ENCODE results near the gene TRPV4.

- TF ChIP-seq, protein P1, sequence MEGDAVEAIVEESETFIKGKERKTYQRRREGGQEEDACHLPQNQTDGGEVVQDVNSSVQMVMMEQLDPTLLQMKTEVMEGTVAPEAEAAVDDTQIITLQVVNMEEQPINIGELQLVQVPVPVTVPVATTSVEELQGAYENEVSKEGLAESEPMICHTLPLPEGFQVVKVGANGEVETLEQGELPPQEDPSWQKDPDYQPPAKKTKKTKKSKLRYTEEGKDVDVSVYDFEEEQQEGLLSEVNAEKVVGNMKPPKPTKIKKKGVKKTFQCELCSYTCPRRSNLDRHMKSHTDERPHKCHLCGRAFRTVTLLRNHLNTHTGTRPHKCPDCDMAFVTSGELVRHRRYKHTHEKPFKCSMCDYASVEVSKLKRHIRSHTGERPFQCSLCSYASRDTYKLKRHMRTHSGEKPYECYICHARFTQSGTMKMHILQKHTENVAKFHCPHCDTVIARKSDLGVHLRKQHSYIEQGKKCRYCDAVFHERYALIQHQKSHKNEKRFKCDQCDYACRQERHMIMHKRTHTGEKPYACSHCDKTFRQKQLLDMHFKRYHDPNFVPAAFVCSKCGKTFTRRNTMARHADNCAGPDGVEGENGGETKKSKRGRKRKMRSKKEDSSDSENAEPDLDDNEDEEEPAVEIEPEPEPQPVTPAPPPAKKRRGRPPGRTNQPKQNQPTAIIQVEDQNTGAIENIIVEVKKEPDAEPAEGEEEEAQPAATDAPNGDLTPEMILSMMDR (IDR thresholded peaks at IDR 0.05; ENCODE audit: poor library complexity, severe bottlenecking): no peak
- TF ChIP-seq, protein P2, sequence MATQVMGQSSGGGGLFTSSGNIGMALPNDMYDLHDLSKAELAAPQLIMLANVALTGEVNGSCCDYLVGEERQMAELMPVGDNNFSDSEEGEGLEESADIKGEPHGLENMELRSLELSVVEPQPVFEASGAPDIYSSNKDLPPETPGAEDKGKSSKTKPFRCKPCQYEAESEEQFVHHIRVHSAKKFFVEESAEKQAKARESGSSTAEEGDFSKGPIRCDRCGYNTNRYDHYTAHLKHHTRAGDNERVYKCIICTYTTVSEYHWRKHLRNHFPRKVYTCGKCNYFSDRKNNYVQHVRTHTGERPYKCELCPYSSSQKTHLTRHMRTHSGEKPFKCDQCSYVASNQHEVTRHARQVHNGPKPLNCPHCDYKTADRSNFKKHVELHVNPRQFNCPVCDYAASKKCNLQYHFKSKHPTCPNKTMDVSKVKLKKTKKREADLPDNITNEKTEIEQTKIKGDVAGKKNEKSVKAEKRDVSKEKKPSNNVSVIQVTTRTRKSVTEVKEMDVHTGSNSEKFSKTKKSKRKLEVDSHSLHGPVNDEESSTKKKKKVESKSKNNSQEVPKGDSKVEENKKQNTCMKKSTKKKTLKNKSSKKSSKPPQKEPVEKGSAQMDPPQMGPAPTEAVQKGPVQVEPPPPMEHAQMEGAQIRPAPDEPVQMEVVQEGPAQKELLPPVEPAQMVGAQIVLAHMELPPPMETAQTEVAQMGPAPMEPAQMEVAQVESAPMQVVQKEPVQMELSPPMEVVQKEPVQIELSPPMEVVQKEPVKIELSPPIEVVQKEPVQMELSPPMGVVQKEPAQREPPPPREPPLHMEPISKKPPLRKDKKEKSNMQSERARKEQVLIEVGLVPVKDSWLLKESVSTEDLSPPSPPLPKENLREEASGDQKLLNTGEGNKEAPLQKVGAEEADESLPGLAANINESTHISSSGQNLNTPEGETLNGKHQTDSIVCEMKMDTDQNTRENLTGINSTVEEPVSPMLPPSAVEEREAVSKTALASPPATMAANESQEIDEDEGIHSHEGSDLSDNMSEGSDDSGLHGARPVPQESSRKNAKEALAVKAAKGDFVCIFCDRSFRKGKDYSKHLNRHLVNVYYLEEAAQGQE (IDR thresholded peaks at IDR 0.05; ENCODE audit: borderline replicate concordance): no peak
Measured at GRCh38 chr12:109876406-109876805, 43.2 kb upstream of the TRPV4 start.
